Medulla oblongata (tissue), 1 donor: ENCODE measurements around the gene AGAP1.
"Not testable (repeated sequence)": the region's sequence is repeated elsewhere in the genome, so short reads cannot be mapped to it uniquely, and the experiment has no call there.

Experiments
- DNase-seq: peaks from one replicate; pipeline ENCODE4 v3.0.0-alpha.2; 2015; ENCODE audit errors: extremely low spot score

AGAP1 gene

GRCh38 chr2:236040600-236041328, 546.9 kb downstream of the AGAP1 start:
- no peak for DNase-seq

- no peak for DNase-seq
These were observed 547.8 kb downstream of the AGAP1 start for GRCh38 chr2:236041616-236042015.

- DNase-seq: no peak
These were observed 548.2 kb downstream of the AGAP1 start for GRCh38 chr2:236042087-236042486.

GRCh38 chr2:236044191-236044590, 550.3 kb downstream of the AGAP1 start:
- no peak for DNase-seq

GRCh38 chr2:236045251-236046235, 551.7 kb downstream of the AGAP1 start:
- DNase-seq: no peak

- DNase-seq: no peak
These were observed 552.9 kb downstream of the AGAP1 start for GRCh38 chr2:236046715-236047114.

- no peak for DNase-seq
These were observed 553.3 kb downstream of the AGAP1 start for GRCh38 chr2:236047176-236047575.

- no peak for DNase-seq
These were observed 554.2 kb downstream of the AGAP1 start for GRCh38 chr2:236047886-236048540.

GRCh38 chr2:236049981-236050380, 556.1 kb downstream of the AGAP1 start:
- DNase-seq: no peak

- no peak for DNase-seq
These were observed 557.5 kb downstream of the AGAP1 start for GRCh38 chr2:236051351-236051750.

GRCh38 chr2:236051806-236052205, 558.0 kb downstream of the AGAP1 start:
- DNase-seq: no peak

GRCh38 chr2:236052206-236052605, 558.4 kb downstream of the AGAP1 start:
- DNase-seq: no peak

- no peak for DNase-seq
These were observed 559.3 kb downstream of the AGAP1 start for GRCh38 chr2:236052926-236053821.

- DNase-seq: no peak
These were observed 560.3 kb downstream of the AGAP1 start for GRCh38 chr2:236054125-236054524.

GRCh38 chr2:236054621-236055305, 560.9 kb downstream of the AGAP1 start:
- no peak for DNase-seq

- DNase-seq: no peak
These were observed 561.6 kb downstream of the AGAP1 start for GRCh38 chr2:236055471-236055870.

GRCh38 chr2:236056141-236056540, 562.3 kb downstream of the AGAP1 start:
- no peak for DNase-seq

GRCh38 chr2:236057375-236057774, 563.5 kb downstream of the AGAP1 start:
- no peak for DNase-seq

GRCh38 chr2:236061497-236061896, 567.7 kb downstream of the AGAP1 start:
- no peak for DNase-seq

- DNase-seq: no peak
These were observed 568.1 kb downstream of the AGAP1 start for GRCh38 chr2:236061899-236062298.

GRCh38 chr2:236062806-236063205, 569.0 kb downstream of the AGAP1 start:
- DNase-seq: not testable (repeated sequence)
